SU-DHL-6 (cell line): ENCODE data around the gene HOXA9.

Experiments used
- CTCF ChIP-seq: fragments of 200-600 bp; sonication (generic); IDR thresholded peaks from one replicate; pipeline ENCODE4 v1.5.1; 2017; ENCODE audit warnings: antibody characterized with exemption, mild to moderate bottlenecking, low read length, moderate library complexity; ENCODE audit not compliant: insufficient read depth, poor library complexity, severe bottlenecking
- EZH2phosphoT487 ChIP-seq: fragments of 200-600 bp; sonication (generic), shearing (Covaris generic); conservative IDR thresholded peaks from 2 replicates; pipeline ENCODE4 v1.6.1; 2018; ENCODE audit warnings: mild to moderate bottlenecking, antibody characterized with exemption, low read length, moderate library complexity, mixed read lengths

DNA sequence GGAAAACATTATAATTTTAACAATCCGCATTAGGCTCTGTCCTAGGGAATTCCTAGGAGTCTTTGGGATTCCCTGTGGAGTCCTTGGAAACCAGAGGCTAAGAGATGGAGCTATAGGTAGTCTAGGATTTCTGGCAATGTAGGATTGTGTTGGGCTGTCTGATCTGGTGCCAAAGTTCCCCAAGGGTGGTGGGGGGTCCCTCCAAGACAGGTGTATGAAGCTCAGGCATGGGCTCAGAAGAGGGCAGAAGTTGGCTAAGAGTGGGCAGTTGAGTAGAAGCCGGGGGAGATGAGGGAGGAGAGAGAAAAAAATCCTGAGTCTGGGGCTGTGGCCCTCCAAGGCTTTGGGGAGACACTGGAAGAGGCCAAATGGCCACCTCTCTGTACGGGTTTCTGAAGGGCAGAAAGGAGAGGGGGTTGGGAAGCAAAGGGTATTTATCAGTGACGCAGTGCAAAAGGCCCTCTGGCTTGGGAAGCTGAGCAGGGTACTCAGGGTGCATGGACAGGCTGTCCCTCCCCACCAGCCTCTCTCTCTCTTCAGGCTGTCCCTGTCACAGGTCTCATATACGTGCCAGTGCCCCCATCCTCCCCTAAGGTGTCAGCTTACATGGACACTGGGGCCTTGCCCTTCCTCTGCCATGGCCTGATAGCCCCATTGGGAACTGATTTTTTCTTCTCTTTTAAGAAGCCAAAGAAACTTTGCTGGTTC, 18.7 kb downstream of the HOXA9 start:
- TF ChIP-seq CTCF (no peak), EZH2phosphoT487 (no peak)
